HepG2 (cell line): ENCODE measurements around the gene OSER1. TPM values are rescaled to one million over a fixed set of nuclear protein-coding genes. Genes with fewer than 3 reads are reported as not detected.

Experiments
- ATAC-seq: fragments of 200-7000 bp; cut with Tn5 transposase; 3 replicates; pipeline ENCODE4 v1.9.1; 2020; ENCODE audit warnings: mild to moderate bottlenecking, moderate library complexity
- BruUV-seq: library from RNA; stranded (reverse); fragments of 400-500 nt; replicated peaks from 2 replicates; lab custom pipeline; 2021; lab: Mats Ljungman, UMichigan
- CTCF ChIA-PET: fragments of 300-600 bp; formaldehyde crosslinking; extraction: SDS; loops from one replicate; lab custom pipeline; 2021; ENCODE audit warnings: low total read pairs, inconsistent platforms, low intra/inter-chr PET ratio; lab: Yijun Ruan, JAX
- POLR2A ChIA-PET: fragments of 350-600 bp; sonication (Branson Sonifier 250); formaldehyde crosslinking; loops from one replicate; lab custom pipeline; 2020; ENCODE audit warnings: antibody characterized with exemption, inconsistent platforms; lab: Yijun Ruan, JAX
- DNase-seq: peaks from one replicate; pipeline ENCODE4 v3.0.0-alpha.2; 2015; ENCODE audit warnings: low spot score
- FAIRE-seq: peaks from 3 replicates; lab custom pipeline; 2011; peaks lifted over from hg19 to GRCh38; lab: Jason Lieb, UNC
- H2AFZ ChIP-seq: one replicate; pipeline ENCODE4 v1.6.1; 2011; ENCODE audit warnings: low read length, inconsistent platforms
- H3K27ac ChIP-seq: fragments of 300-600 bp; 3 replicates; pipeline ENCODE4 v1.8.0; 2011; ENCODE audit warnings: mixed run types, mild to moderate bottlenecking, mixed read lengths, low read length, inconsistent platforms; ENCODE audit not compliant: insufficient read depth; ENCODE audit errors: extremely low read length
- H3K27me3 ChIP-seq, 2 experiments: fragments of 200-600 bp in 1 of 2; 2 replicates in 1 of 2; 3 replicates in 1 of 2; pipeline versions ENCODE4 v1.6.0 to v1.8.0; 2011; ENCODE audit warnings: low read length in 2 of 2, mild to moderate bottlenecking in 2 of 2, moderate library complexity in 2 of 2, inconsistent platforms in 1 of 2; ENCODE audit not compliant: insufficient read depth in 2 of 2, control insufficient read depth in 1 of 2
- H3K36me3 ChIP-seq, 2 experiments: fragments of 200-600 bp in 1 of 2; replicated peaks in 1 of 2; 2 replicates in 1 of 2; 3 replicates in 1 of 2; pipeline versions ENCODE4 v1.5.1 to v1.8.0; 2011; ENCODE audit warnings: low read length in 2 of 2, inconsistent platforms in 1 of 2; ENCODE audit not compliant: insufficient read depth in 2 of 2, control insufficient read depth in 1 of 2
- H3K4me1 ChIP-seq: 2 replicates; pipeline ENCODE4 v1.5.1; 2012; ENCODE audit warnings: low read length, inconsistent platforms; ENCODE audit not compliant: insufficient read depth
- H3K4me2 ChIP-seq: 2 replicates; pipeline ENCODE4 v1.6.0; 2011; ENCODE audit warnings: low read depth, low read length, inconsistent platforms
- H3K4me3 ChIP-seq, 3 experiments: fragments of 200-600 bp in 1 of 3; sonication (generic), shearing (Covaris generic) in 1 of 3; replicated peaks in 1 of 3; 2 replicates each; pipeline ENCODE4 v1.5.1; 2011 to 2016; ENCODE audit warnings: low read length in 3 of 3, inconsistent platforms in 2 of 3, low read depth in 2 of 3, mild to moderate bottlenecking in 2 of 3, control low read depth in 1 of 3, mixed read lengths in 1 of 3; ENCODE audit not compliant: insufficient read depth in 1 of 3
- H3K79me2 ChIP-seq: one replicate; pipeline ENCODE4 v1.6.1; 2011; ENCODE audit warnings: low read length, inconsistent platforms; ENCODE audit not compliant: insufficient read depth
- H3K9ac ChIP-seq: 2 replicates; pipeline ENCODE4 v1.6.0; 2011; ENCODE audit warnings: mild to moderate bottlenecking, low read depth, low read length, inconsistent platforms; ENCODE audit not compliant: insufficient read depth
- H3K9me3 ChIP-seq: 2 replicates; pipeline ENCODE4 v1.5.1; 2012; ENCODE audit warnings: mild to moderate bottlenecking, low read length
- H4K20me1 ChIP-seq: 2 replicates; pipeline ENCODE4 v1.6.0; 2011; ENCODE audit warnings: inconsistent platforms, mild to moderate bottlenecking, low read length, moderate library complexity; ENCODE audit not compliant: insufficient read depth
- IKZF1 ChIP-seq: fragments of 450-650 bp; IDR thresholded peaks from 2 replicates; pipeline ENCODE4 v1.7.1; 2016
- LCORL ChIP-seq, 2 experiments: fragments of 450-650 bp in 1 of 2; sonication (generic) in 1 of 2; formaldehyde crosslinking in 1 of 2; IDR thresholded peaks; 2 replicates each; pipeline versions ENCODE4 v1.5.0 to v1.6.1; 2017 to 2020; ENCODE audit warnings: antibody characterized with exemption in 1 of 2, missing genetic modification reagents in 1 of 2
- ZNF251 ChIP-seq: sonication (generic); formaldehyde crosslinking; IDR thresholded peaks from 2 replicates; pipeline ENCODE4 v1.9.0; 2021; ENCODE audit warnings: mild to moderate bottlenecking, missing genetic modification reagents
- ZNF430 ChIP-seq: sonication (generic); formaldehyde crosslinking; IDR thresholded peaks from 2 replicates; pipeline ENCODE4 v1.9.0; 2021; ENCODE audit warnings: mild to moderate bottlenecking, missing genetic modification reagents
- ZNF781 ChIP-seq: sonication (generic); formaldehyde crosslinking; IDR thresholded peaks from 2 replicates; pipeline ENCODE4 v1.5.1; 2020; ENCODE audit warnings: borderline replicate concordance, mild to moderate bottlenecking, missing genetic modification reagents; ENCODE audit errors: not compliant biosample characterization
- ZNF850 ChIP-seq: sonication (generic); formaldehyde crosslinking; conservative IDR thresholded peaks from 2 replicates; pipeline ENCODE4 v1.9.0; 2021; ENCODE audit warnings: mild to moderate bottlenecking, missing genetic modification reagents
- WGBS: methylation state at CpG from one replicate; pipeline ENCODE4 v1.1.6; 2017; ENCODE audit warnings: low lambda C conversion rate; 5-methylcytosine and 5-hydroxymethylcytosine counted together
- in situ Hi-C: cut with HindIII; loops from 2 replicates; pipeline ENCODE4 v1.10.0; 2017; ENCODE audit warnings: low pct_unique_long_range_greater_than_20kb; ENCODE audit not compliant: extremely low pct_ligation_motif_present
- intact Hi-C: fragments of 100-400 bp; cut with micrococcal nuclease; formaldehyde crosslinking; loops from one replicate; pipeline ENCODE4 v1.10.0; 2022; ENCODE audit not compliant: unreplicated experiment
- polyA plus RNA-seq, 8 experiments: library from polyadenylated mRNA; depleted of rRNA in 3 of 8; stranded (reverse) in 7 of 8; unstranded in 1 of 8; fragments of >200 nt; fragmentation: Illumina TruSeq in 4 of 8; extraction: Trizol in 4 of 8; gene quantifications; 2 replicates each; pipeline versions ENCODE4 v1.2.1 to v1.2.3, GENCODE V29; 2011 to 2016; ENCODE audit warnings: low read depth in 4 of 8, missing spikeins in 1 of 8, mixed read lengths in 1 of 8; ENCODE audit not compliant: insufficient read depth in 1 of 8
- total RNA-seq, 5 experiments: library from RNA; depleted of rRNA; stranded (reverse); fragments of >200 nt; fragmentation: Illumina TruSeq; extraction: Trizol; gene quantifications; 2 replicates each; pipeline ENCODE4 v1.2.3, GENCODE V29; 2016; ENCODE audit warnings: low read depth in 1 of 5
- TF ChIP-seq, protein P1 (sequence below): sonication (generic); formaldehyde crosslinking; IDR thresholded peaks from 2 replicates; pipeline ENCODE4 v1.4.0; 2020; ENCODE audit warnings: missing genetic modification reagents, mild to moderate bottlenecking, borderline replicate concordance
- TF ChIP-seq, protein P2 (sequence below): sonication (generic); formaldehyde crosslinking; IDR thresholded peaks from 2 replicates; pipeline ENCODE4 v1.4.0; 2020; ENCODE audit warnings: missing genetic modification reagents, low read depth, mild to moderate bottlenecking, borderline replicate concordance
- TF ChIP-seq, protein P3 (sequence below), 2 experiments: fragments of 450-650 bp in 1 of 2; sonication (generic) in 1 of 2; formaldehyde crosslinking in 1 of 2; IDR thresholded peaks; 2 replicates each; pipeline versions ENCODE4 v1.6.1 to v1.8.0; 2016 to 2022; ENCODE audit warnings: antibody characterized with exemption in 1 of 2, mild to moderate bottlenecking in 1 of 2, missing genetic modification reagents in 1 of 2

The OSER1 gene
- total and polyA plus RNA-seq, 2 of the 13 experiments (the other 11 are each of a cell fraction or from before 2014, with no cell fraction given), result 71.2 to 71.5 TPM

DNA sequence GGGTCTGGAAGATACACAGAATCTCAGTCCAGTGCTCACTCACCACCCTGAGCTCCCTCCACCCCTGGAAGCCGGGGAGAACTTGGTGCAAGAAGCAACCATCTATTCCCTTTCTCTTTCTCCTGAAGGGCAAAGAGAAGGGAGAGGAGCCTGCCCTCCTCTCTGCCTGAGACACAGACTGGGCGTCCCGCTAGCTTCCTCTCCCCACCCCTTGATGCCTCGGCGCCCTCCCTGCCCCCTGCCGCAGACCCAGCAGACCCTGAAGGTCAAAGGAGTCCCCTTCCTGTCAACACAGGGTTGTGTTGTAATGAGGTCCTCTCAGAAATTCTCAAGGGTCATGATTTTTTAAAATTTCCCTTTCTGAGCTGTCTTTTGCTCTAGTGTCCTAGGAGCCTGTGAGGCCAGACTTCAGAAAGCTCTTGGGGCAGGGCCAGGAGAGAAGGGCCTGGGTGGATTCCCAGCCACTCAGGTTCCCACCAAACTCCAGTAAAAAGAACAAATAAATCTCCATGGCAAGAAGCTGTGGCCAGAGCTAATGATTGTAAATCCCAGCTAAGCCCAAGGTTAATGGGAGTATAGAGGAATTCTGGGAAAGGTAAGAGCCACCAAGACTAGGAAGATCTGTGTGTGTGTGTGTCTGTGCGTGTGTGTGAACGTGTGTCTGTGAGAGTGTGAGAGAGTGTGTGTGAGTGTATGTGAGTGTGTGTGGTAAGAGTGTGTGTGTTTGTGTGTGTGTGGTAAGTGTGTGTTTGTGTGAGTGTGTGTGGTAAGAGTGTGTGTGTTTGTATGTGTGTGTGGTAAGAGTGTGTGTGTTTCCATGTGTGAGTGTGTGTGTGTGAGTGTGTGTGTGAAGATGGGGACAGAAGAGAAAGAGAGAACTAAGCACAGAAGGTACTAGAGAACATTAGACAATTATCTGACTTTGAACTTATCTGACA lies 22.5 kb downstream of the OSER1 start:
- no peaks in the 10 kb centered on the region for H3K9me3 ChIP-seq
- peaks cover 7 to 43% of the 10 kb centered on the region in 2 experiments; a peak in 4 of 5 replicates for H3K27me3 ChIP-seq
- H3K79me2 ChIP-seq, result no peaks in the 10 kb centered on the region
- intact Hi-C loops, result no loop called here
- H3K4me2 ChIP-seq, result peak overlapping the region; percentile 70
- no TSS peak for BruUV-seq
- FAIRE-seq (peak; percentile 47), DNase-seq (no peak), ATAC-seq (peak; percentile 52)
- H2AFZ ChIP-seq, result peak overlapping the region; percentile 28
- H4K20me1 ChIP-seq, result no peaks in the 10 kb centered on the region
- H3K36me3 ChIP-seq, result no peaks in the 10 kb centered on the region
- H3K27ac ChIP-seq, result no peak overlapping the region
- peaks cover 29% of the 10 kb centered on the region for H3K4me1 ChIP-seq
- H3K4me3 ChIP-seq, result peak overlapping the region; percentile 6 to 63 (median 52)
- 4% methylated on average over 8 of the region's 8 CpGs for WGBS
- ChIA-PET CTCF (interaction anchor here (4.7 kb wide), 1 partner anchor 70 kb away, joined by 110 read pairs; no protein-coding TSS in a partner anchor), POLR2A (interaction anchor here (2.2 kb wide), 1 partner anchor 71 kb away, joined by 8 read pairs; no protein-coding TSS in a partner anchor)
- in situ Hi-C loops, result loop anchor here (5.0 kb wide), 1 partner anchor 71 kb away; no protein-coding TSS in a partner anchor
- H3K9ac ChIP-seq, result peak overlapping the region; percentile 27; the same call in 1 of the 2 replicates
- TF ChIP-seq, protein P1, sequence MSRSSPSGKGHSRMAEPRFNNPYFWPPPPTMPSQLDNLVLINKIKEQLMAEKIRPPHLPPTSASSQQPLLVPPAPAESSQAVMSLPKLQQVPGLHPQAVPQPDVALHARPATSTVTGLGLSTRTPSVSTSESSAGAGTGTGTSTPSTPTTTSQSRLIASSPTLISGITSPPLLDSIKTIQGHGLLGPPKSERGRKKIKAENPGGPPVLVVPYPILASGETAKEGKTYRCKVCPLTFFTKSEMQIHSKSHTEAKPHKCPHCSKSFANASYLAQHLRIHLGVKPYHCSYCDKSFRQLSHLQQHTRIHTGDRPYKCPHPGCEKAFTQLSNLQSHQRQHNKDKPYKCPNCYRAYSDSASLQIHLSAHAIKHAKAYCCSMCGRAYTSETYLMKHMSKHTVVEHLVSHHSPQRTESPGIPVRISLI (CRISPR knock-in tag), result 0 out of 2 replicates have a peak, but pooled peaks have one; percentile 10
- TF ChIP-seq, protein P2, sequence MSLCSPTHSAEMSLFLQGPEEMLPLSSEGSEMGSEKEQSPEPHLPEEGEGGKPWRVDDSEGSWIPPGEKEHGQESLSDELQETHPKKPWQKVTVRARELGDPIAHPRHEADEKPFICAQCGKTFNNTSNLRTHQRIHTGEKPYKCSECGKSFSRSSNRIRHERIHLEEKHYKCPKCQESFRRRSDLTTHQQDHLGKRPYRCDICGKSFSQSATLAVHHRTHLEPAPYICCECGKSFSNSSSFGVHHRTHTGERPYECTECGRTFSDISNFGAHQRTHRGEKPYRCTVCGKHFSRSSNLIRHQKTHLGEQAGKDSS (CRISPR knock-in tag), result 0 out of 2 replicates have a peak, but pooled peaks have one; percentile 66
- TF ChIP-seq IKZF1, result peak; percentile 100
- TF ChIP-seq ZNF251 (CRISPR knock-in tag), result 0 out of 2 replicates have a peak, but pooled peaks have one; percentile 49
- TF ChIP-seq, protein P3, sequence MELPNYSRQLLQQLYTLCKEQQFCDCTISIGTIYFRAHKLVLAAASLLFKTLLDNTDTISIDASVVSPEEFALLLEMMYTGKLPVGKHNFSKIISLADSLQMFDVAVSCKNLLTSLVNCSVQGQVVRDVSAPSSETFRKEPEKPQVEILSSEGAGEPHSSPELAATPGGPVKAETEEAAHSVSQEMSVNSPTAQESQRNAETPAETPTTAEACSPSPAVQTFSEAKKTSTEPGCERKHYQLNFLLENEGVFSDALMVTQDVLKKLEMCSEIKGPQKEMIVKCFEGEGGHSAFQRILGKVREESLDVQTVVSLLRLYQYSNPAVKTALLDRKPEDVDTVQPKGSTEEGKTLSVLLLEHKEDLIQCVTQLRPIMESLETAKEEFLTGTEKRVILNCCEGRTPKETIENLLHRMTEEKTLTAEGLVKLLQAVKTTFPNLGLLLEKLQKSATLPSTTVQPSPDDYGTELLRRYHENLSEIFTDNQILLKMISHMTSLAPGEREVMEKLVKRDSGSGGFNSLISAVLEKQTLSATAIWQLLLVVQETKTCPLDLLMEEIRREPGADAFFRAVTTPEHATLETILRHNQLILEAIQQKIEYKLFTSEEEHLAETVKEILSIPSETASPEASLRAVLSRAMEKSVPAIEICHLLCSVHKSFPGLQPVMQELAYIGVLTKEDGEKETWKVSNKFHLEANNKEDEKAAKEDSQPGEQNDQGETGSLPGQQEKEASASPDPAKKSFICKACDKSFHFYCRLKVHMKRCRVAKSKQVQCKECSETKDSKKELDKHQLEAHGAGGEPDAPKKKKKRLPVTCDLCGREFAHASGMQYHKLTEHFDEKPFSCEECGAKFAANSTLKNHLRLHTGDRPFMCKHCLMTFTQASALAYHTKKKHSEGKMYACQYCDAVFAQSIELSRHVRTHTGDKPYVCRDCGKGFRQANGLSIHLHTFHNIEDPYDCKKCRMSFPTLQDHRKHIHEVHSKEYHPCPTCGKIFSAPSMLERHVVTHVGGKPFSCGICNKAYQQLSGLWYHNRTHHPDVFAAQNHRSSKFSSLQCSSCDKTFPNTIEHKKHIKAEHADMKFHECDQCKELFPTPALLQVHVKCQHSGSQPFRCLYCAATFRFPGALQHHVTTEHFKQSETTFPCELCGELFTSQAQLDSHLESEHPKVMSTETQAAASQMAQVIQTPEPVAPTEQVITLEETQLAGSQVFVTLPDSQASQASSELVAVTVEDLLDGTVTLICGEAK (IDR thresholded peaks at IDR 0.05), result 0 out of 2 replicates have a peak, but pooled peaks have one; percentile 36
- TF ChIP-seq, protein P3 (CRISPR knock-in tag; IDR thresholded peaks at IDR 0.05), result 0 out of 2 replicates have a peak, but pooled peaks have one; percentile 39
- no peak for TF ChIP-seq ZNF850 (CRISPR knock-in tag)
- no peak for TF ChIP-seq ZNF781 (CRISPR knock-in tag)
- no peak for TF ChIP-seq LCORL (IDR thresholded peaks at IDR 0.05)
- TF ChIP-seq LCORL (CRISPR knock-in tag; IDR thresholded peaks at IDR 0.05), result 0 out of 2 replicates have a peak, but pooled peaks have one; percentile 22
- TF ChIP-seq ZNF430 (CRISPR knock-in tag), result peak; percentile 21; the same call in 1 of the 2 replicates
